IPS-18a (cell line): ENCODE results near the gene QPRT.
A peak's percentile ranks its signal among the peaks of the same experiment; 100 is the strongest.
"Not testable (repeated sequence)": the region's sequence is repeated elsewhere in the genome, so short reads cannot be mapped to it uniquely, and the experiment has no call there.

Experiments
- H3K27ac ChIP-seq: one replicate; pipeline ENCODE4 v1.5.1; 2013; ENCODE audit warnings: low read length
- H3K27me3 ChIP-seq: one replicate; pipeline ENCODE4 v1.6.1; 2013; ENCODE audit warnings: mild to moderate bottlenecking, low read length; ENCODE audit not compliant: control insufficient read depth, insufficient read depth
- H3K36me3 ChIP-seq: one replicate; pipeline ENCODE4 v1.6.1; 2013; ENCODE audit warnings: low read depth, low read length; ENCODE audit not compliant: control insufficient read depth
- H3K4me1 ChIP-seq: one replicate; pipeline ENCODE4 v1.6.1; 2013; ENCODE audit warnings: low read depth, low read length; ENCODE audit not compliant: control insufficient read depth
- H3K4me3 ChIP-seq: one replicate; pipeline ENCODE4 v1.5.1; 2013; ENCODE audit warnings: low read length
- H3K9ac ChIP-seq: one replicate; pipeline ENCODE4 v1.6.1; 2013; ENCODE audit warnings: mild to moderate bottlenecking, low read length, moderate library complexity
- H3K9me3 ChIP-seq: one replicate; pipeline ENCODE4 v1.6.1; 2013; ENCODE audit warnings: low read depth, low read length; ENCODE audit not compliant: control insufficient read depth

QPRT gene

DNA sequence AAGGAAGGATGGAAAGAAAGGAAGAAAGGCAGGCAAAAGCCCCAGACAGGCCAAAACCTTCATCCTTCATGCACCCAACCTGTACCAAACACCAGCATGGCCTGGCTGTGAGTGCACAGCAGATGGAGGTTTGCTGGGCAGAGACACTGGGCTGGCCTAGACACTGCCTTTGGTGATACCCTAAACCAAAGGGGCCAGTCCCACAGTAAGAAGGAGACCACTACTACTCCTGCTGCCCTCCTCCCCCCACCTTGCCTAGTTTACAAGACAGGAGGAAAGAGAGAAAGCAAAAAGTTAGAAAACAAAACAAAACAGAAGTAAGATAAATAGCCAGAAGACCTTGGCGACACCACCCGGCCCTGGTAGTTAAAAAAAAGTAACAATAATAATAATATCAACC, 19.1 kb downstream of the QPRT start:
- no peak overlapping the region for H3K9ac ChIP-seq
- peaks cover 9% of the 10 kb centered on the region for H3K4me1 ChIP-seq
- no peak overlapping the region for H3K4me3 ChIP-seq
- no peaks in the 10 kb centered on the region for H3K9me3 ChIP-seq
- no peak overlapping the region for H3K27ac ChIP-seq
- no peaks in the 10 kb centered on the region for H3K27me3 ChIP-seq
- H3K36me3 ChIP-seq, result peaks cover 11% of the 10 kb centered on the region

DNA sequence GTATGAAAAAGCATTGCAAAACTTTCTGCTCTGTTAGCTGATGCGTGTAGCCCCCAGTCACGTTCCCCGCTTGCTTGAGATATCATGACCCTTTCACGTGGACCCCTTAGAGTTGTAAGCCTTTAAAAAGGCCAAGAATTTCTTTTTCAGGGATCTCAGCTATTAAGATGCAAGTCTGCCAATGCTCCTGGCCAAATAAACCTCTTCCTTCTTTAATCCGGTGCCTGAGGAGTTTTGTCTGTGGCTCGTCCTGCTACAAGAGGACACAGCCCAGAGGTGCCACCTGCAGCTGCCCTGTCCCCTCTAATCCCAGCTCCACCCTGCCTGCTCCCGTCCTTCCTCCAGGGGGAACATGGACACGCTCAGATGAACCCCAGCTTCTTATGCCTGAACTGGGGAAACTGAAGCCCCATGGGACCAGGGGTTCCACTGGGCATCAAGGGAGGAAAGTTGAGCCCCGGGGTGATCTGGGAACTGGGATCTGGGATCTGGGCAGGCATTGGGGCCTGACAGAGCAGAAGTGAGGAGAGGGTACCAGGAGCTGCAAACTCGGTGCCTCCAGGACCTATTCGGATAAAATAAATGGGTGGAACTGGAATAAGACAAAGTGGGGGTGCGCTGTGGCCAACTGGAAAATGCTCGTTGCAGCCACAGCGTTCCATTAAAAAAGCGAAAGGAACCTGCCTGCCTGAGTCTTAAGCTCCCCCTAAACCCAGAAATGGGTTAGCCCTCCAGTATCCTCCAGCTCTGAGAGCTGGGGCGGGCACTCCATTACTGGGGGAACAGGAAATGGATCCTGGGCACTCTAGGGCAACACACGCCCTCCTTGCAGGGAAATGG, 19.7 kb downstream of the QPRT start:
- Histone ChIP-seq H3K4me3 (no peak overlapping the region), H3K9me3 (no peaks in the 10 kb centered on the region), H3K27me3 (no peaks in the 10 kb centered on the region), H3K9ac (no peak overlapping the region), H3K36me3 (peaks cover 11% of the 10 kb centered on the region), H3K27ac (no peak overlapping the region), H3K4me1 (peaks cover 9% of the 10 kb centered on the region)

- H3K9ac ChIP-seq, result no peak overlapping the region
- no peaks in the 10 kb centered on the region for H3K9me3 ChIP-seq
Observed at GRCh38 chr16:29699324-29700219, 20.6 kb downstream of the QPRT start.

GRCh38 chr16:29700253-29700987, 21.4 kb downstream of the QPRT start:
- Histone ChIP-seq H3K4me3 (peak overlapping the region; percentile 19), H3K27me3 (no peaks in the 10 kb centered on the region), H3K27ac (no peak overlapping the region), H3K4me1 (peaks cover 9% of the 10 kb centered on the region), H3K9ac (no peak overlapping the region), H3K9me3 (no peaks in the 10 kb centered on the region), H3K36me3 (peaks cover 11% of the 10 kb centered on the region)

More at GRCh38 chr16:29699324-29700219, 20.6 kb downstream of the QPRT start:
- Histone ChIP-seq H3K4me1 (peaks cover 9% of the 10 kb centered on the region), H3K4me3 (no peak overlapping the region), H3K36me3 (peaks cover 11% of the 10 kb centered on the region), H3K27me3 (no peaks in the 10 kb centered on the region), H3K27ac (no peak overlapping the region)

DNA sequence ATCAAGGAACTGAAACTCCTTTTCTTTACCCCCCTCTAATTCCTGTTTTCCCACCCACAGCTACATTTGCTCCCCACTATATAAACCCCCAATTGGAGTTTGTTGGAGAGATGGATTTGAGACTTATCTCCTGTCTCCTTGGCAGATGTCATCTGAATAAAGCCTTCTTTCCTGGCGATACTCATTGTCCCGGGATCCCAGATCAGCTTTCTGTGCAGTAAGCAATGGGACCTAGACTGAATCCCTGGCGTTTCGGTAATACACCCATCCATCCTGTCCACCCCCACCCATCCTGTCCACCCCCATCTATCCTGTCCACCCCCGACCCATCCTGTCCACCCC, 22.2 kb downstream of the QPRT start:
- H3K36me3 ChIP-seq, result peaks cover 7% of the 10 kb centered on the region
- no peak overlapping the region for H3K27ac ChIP-seq
- H3K4me3 ChIP-seq, result no peak overlapping the region

GRCh38 chr16:29702269-29702668, 23.3 kb downstream of the QPRT start:
- Histone ChIP-seq H3K4me3 (no peak overlapping the region), H3K9ac (no peak overlapping the region), H3K27me3 (no peaks in the 10 kb centered on the region), H3K36me3 (peaks cover 2% of the 10 kb centered on the region), H3K9me3 (no peaks in the 10 kb centered on the region), H3K4me1 (peaks cover 9% of the 10 kb centered on the region), H3K27ac (no peak overlapping the region)

More for the DNA sequence above, 22.2 kb downstream of the QPRT start:
- Histone ChIP-seq H3K4me1 (peaks cover 9% of the 10 kb centered on the region), H3K27me3 (no peaks in the 10 kb centered on the region), H3K9me3 (no peaks in the 10 kb centered on the region), H3K9ac (no peak overlapping the region)

GRCh38 chr16:29705030-29705429, 26.1 kb downstream of the QPRT start:
- no peak overlapping the region for H3K4me3 ChIP-seq
- H3K36me3 ChIP-seq, result no peaks in the 10 kb centered on the region
- H3K9me3 ChIP-seq, result no peaks in the 10 kb centered on the region
- no peak overlapping the region for H3K9ac ChIP-seq
- H3K27me3 ChIP-seq, result no peaks in the 10 kb centered on the region
- no peak overlapping the region for H3K27ac ChIP-seq
- H3K4me1 ChIP-seq, result peaks cover 10% of the 10 kb centered on the region

DNA sequence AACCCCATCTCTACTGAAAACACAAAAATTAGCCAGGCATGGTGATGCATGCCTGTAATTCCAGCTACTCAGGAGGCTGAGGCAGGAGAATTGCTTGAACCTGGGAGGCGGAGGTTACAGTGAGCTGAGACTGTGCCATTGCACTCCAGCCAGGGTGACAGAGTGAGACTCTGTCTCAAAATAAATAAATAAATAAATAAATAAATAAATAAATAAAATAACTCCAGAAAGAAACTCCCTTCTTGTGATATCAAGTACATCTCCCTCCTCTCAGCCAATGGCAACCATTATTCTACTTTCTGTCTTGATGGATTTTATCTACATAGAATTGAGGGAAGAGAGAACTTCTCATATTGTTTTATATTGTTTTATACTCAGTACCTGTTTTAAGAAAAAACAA, 28.2 kb downstream of the QPRT start:
- H3K4me3 ChIP-seq, H3K27ac ChIP-seq: not testable (repeated sequence)

DNA sequence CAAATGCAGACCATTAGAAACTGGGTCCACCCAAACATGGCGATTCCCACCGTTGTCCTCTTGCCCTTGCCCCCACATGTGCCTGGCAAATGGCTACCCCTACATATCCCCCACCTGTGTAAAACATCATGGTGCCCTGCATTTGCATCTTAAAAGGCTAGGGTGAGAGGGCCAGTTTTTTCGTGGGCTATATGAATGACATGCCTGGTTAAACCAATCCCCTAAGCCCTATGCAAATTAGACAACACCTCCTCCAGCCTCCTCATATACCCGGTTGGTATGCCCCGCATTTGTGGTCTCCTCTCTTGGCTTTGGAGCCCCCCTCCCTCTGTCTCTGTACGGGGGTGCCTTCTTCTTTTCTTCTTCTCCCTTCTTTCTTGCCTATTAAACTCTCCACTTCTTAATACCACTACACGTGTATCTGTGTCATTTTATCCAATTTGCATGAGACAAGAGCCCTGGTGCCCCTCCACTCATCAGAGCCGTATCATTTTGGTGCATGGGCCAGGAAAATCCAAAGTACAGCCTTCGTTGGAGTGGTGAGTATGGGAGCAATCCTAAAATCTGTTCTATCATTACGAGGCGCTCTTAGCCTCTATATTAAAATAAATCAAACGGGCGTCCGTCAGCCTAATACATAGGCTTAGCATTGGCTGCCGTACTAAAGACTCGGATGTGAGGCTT, 30.1 kb downstream of the QPRT start:
- peaks cover 18% of the 10 kb centered on the region for H3K36me3 ChIP-seq
- no peaks in the 10 kb centered on the region for H3K27me3 ChIP-seq
- peak overlapping the region; percentile 95 for H3K27ac ChIP-seq
- H3K9ac ChIP-seq, result peak overlapping the region; percentile 98
- no peaks in the 10 kb centered on the region for H3K9me3 ChIP-seq
- H3K4me1 ChIP-seq, result peaks cover 10% of the 10 kb centered on the region
- H3K4me3 ChIP-seq, result peak overlapping the region; percentile 84

More for the DNA sequence above, 28.2 kb downstream of the QPRT start:
- H3K36me3 ChIP-seq, H3K27me3 ChIP-seq, H3K9me3 ChIP-seq, H3K9ac ChIP-seq: not testable (repeated sequence)
- H3K4me1 ChIP-seq, result peaks cover 14% of the 10 kb centered on the region

DNA sequence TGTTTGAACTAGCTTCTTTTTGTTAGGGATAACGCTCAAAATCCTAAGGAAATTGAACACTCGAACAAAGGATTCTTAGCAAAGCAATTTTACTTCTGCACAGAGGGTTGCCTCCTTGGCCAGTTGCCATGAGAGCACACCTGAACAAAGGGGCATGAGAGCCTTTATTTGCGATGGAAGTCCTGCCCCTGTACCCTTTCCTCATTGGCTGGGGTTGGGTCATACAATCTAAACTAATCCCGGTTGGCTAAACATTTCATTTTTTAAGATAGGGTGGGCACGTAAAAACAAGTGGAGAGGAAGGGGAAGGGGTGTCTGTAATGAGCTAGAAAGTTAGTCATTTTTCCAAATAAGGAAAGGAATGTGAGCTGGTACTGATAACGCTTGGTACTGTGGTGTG, 30.7 kb downstream of the QPRT start:
- H3K4me1 ChIP-seq, H3K9me3 ChIP-seq, H3K27me3 ChIP-seq: not testable (repeated sequence)
- Histone ChIP-seq H3K27ac (peak overlapping the region; percentile 95), H3K36me3 (peaks cover 21% of the 10 kb centered on the region), H3K9ac (peak overlapping the region; percentile 98), H3K4me3 (peak overlapping the region; percentile 84)
